Measurements from ENCODE around the gene IFNL2.
"Not testable (repeated sequence)": the region's sequence is repeated elsewhere in the genome, so short reads cannot be mapped to it uniquely, and the experiment has no call there.

The IFNL2 gene

GRCh38 chr19:39253374-39254149 is 14.6 kb upstream of the IFNL2 start:
- no peak for DNase-seq

GRCh38 chr19:39254531-39255345 is 13.5 kb upstream of the IFNL2 start:
- no peak for DNase-seq

GRCh38 chr19:39257227-39257626 is 11.0 kb upstream of the IFNL2 start:
- no peak for DNase-seq

- DNase-seq = no peak
Observed at GRCh38 chr19:39261704-39262103, 6.5 kb upstream of the IFNL2 start.

GRCh38 chr19:39262496-39262895 is 5.7 kb upstream of the IFNL2 start:
- no peak for DNase-seq

GRCh38 chr19:39263912-39264305 is 4.3 kb upstream of the IFNL2 start:
- no peak for DNase-seq

- DNase-seq = no peak
Observed at GRCh38 chr19:39264306-39265290, 3.6 kb upstream of the IFNL2 start.

- no peak for DNase-seq
Observed at GRCh38 chr19:39265321-39265916, 2.8 kb upstream of the IFNL2 start.

- DNase-seq = not testable (repeated sequence)
Observed at GRCh38 chr19:39268531-39269223, 481 bp downstream of the IFNL2 start.

GRCh38 chr19:39269369-39269768 is 1.2 kb downstream of the IFNL2 start:
- not testable (repeated sequence) for DNase-seq

GRCh38 chr19:39270036-39270871 is 2.1 kb downstream of the IFNL2 start:
- DNase-seq = no peak

GRCh38 chr19:39273859-39274258 is 5.7 kb downstream of the IFNL2 start:
- DNase-seq = not testable (repeated sequence)

- no peak for DNase-seq
Observed at GRCh38 chr19:39275578-39275977, 7.4 kb downstream of the IFNL2 start.

- DNase-seq = no peak
Observed at GRCh38 chr19:39276740-39277139, 8.5 kb downstream of the IFNL2 start.

- no peak for DNase-seq
Observed at GRCh38 chr19:39277598-39277997, 9.4 kb downstream of the IFNL2 start.

- DNase-seq = no peak
Observed at GRCh38 chr19:39282021-39282420, 13.8 kb downstream of the IFNL2 start.

GRCh38 chr19:39284032-39284431 is 15.8 kb downstream of the IFNL2 start:
- DNase-seq = no peak

GRCh38 chr19:39293394-39293793 is 25.2 kb downstream of the IFNL2 start:
- DNase-seq = no peak

GRCh38 chr19:39296055-39296645 is 28.0 kb downstream of the IFNL2 start, which contains the start of gene IFNL1:
IFNL1 (plus strand) TSS chr19:39296407; CDS start chr19:39296422, 15 bp downstream.
- DNase-seq = no peak

GRCh38 chr19:39296906-39297305 is 28.7 kb downstream of the IFNL2 start:
- DNase-seq = no peak
